SH-SY5Y (cell line): ENCODE results near the gene S100A5.

Experiments
- GATA2 ChIP-seq: IDR thresholded peaks from 2 replicates; pipeline ENCODE4 v1.6.1; 2011; ENCODE audit warnings: mild to moderate bottlenecking, low read depth, low read length
- GATA3 ChIP-seq: IDR thresholded peaks from 2 replicates; pipeline ENCODE4 v1.6.1; 2011; ENCODE audit warnings: low read depth, mild to moderate bottlenecking, low read length, moderate library complexity

GRCh38 chr1:153553830-153554541, 13.3 kb upstream of the S100A5 start:
- TF ChIP-seq GATA2 = no peak
- TF ChIP-seq GATA3 = no peak
